Measurements from ENCODE around the gene ZDHHC17.

Gene ZDHHC17

GRCh38 chr12:76848132-76848531 is 84.2 kb downstream of the ZDHHC17 start:
- peaks cover 96% of the 10 kb centered on the region for H3K36me3 ChIP-seq
- no peaks in the 10 kb centered on the region for H3K4me1 ChIP-seq (ENCODE audit: control insufficient read depth in 1 of 2, insufficient read depth in 1 of 2, low read depth in 1 of 2, low read length in 1 of 2)
- no peak for TF ChIP-seq CTCF (IDR thresholded peaks at IDR 0.05)

GRCh38 chr12:76852106-76852505 is 88.2 kb downstream of the ZDHHC17 start:
- no peak overlapping the region for H3K4me3 ChIP-seq (ENCODE audit: low read depth in 1 of 2, low read length in 1 of 2)
- no peaks in the 10 kb centered on the region for H3K9me3 ChIP-seq
- no peaks in the 10 kb centered on the region for H3K27me3 ChIP-seq
- peaks cover 76% of the 10 kb centered on the region for H3K36me3 ChIP-seq
- TF ChIP-seq CTCF (IDR thresholded peaks at IDR 0.05) = no peak
- no peak overlapping the region for H3K27ac ChIP-seq
- no peaks in the 10 kb centered on the region for H3K4me1 ChIP-seq (ENCODE audit: control insufficient read depth in 1 of 2, insufficient read depth in 1 of 2, low read depth in 1 of 2, low read length in 1 of 2)

More at GRCh38 chr12:76848132-76848531, 84.2 kb downstream of the ZDHHC17 start:
- Histone ChIP-seq H3K9me3 (no peaks in the 10 kb centered on the region), H3K4me3 (ENCODE audit: low read depth in 1 of 2, low read length in 1 of 2) (no peak overlapping the region), H3K27ac (no peak overlapping the region), H3K27me3 (no peaks in the 10 kb centered on the region)

GRCh38 chr12:76855271-76855670 is 91.4 kb downstream of the ZDHHC17 start:
- Histone ChIP-seq H3K36me3 (peaks cover 49% of the 10 kb centered on the region), H3K27me3 (no peaks in the 10 kb centered on the region), H3K9me3 (no peaks in the 10 kb centered on the region), H3K4me3 (ENCODE audit: low read depth in 1 of 2, low read length in 1 of 2) (no peak overlapping the region), H3K27ac (no peak overlapping the region), H3K4me1 (ENCODE audit: control insufficient read depth in 1 of 2, insufficient read depth in 1 of 2, low read depth in 1 of 2, low read length in 1 of 2) (no peaks in the 10 kb centered on the region)
- TF ChIP-seq CTCF (IDR thresholded peaks at IDR 0.05) = no peak

GRCh38 chr12:76856018-76856644 is 92.2 kb downstream of the ZDHHC17 start:
- no peak for TF ChIP-seq CTCF (IDR thresholded peaks at IDR 0.05)
- Histone ChIP-seq H3K4me3 (ENCODE audit: low read depth in 1 of 2, low read length in 1 of 2) (no peak overlapping the region), H3K27me3 (no peaks in the 10 kb centered on the region), H3K4me1 (ENCODE audit: control insufficient read depth in 1 of 2, insufficient read depth in 1 of 2, low read depth in 1 of 2, low read length in 1 of 2) (no peaks in the 10 kb centered on the region), H3K36me3 (peaks cover 40% of the 10 kb centered on the region), H3K27ac (no peak overlapping the region), H3K9me3 (no peaks in the 10 kb centered on the region)

- Histone ChIP-seq H3K27ac (no peak overlapping the region), H3K36me3 (peaks cover 15% of the 10 kb centered on the region), H3K4me3 (ENCODE audit: low read depth in 1 of 2, low read length in 1 of 2) (no peak overlapping the region), H3K27me3 (no peaks in the 10 kb centered on the region), H3K9me3 (no peaks in the 10 kb centered on the region), H3K4me1 (ENCODE audit: control insufficient read depth in 1 of 2, insufficient read depth in 1 of 2, low read depth in 1 of 2, low read length in 1 of 2) (no peaks in the 10 kb centered on the region)
- TF ChIP-seq CTCF (IDR thresholded peaks at IDR 0.05) = no peak
Observed at GRCh38 chr12:76859611-76860010, 95.7 kb downstream of the ZDHHC17 start.
